HT1080 (cell line): ENCODE results near the gene MOCOS. TPM values are rescaled to one million over a fixed set of nuclear protein-coding genes. Genes with fewer than 3 reads are reported as not detected.
A peak's percentile ranks its signal among the peaks of the same experiment; 100 is the strongest.
"Not testable (repeated sequence)": the region's sequence is repeated elsewhere in the genome, so short reads cannot be mapped to it uniquely, and the experiment has no call there.

Experiments used
- DNase-seq: peaks from one replicate; pipeline ENCODE4 v3.0.0-alpha.2; 2015; ENCODE audit warnings: low read depth
- total RNA-seq: library from RNA; depleted of rRNA; stranded (reverse); fragments of >200 nt; shearing (Covaris generic); gene quantifications from 2 replicates; pipeline ENCODE4 v1.2.3, GENCODE V29; 2014

MOCOS gene
- total RNA-seq, 1 experiment from 2014 or later: 12.2 TPM

DNA sequence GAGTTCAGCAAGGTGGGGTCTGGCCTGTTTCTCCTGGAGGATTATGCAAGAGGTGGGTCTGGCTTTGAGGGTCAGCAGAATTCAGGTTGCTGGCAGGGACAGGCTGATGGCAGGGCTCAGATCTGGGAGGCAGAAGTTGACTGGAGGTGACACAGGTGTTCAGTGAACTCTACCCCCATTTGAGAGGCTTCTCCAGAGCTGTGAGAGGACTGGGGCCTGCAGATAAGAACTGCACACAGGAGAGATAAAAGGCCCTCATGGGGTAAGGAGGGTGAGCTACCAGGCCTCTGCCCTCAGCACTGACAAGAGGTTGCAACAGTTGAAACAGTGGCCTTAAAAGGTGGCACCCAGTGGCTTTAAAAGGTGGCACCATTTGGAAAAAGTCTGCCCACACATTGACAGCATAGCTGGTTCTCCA is 13.1 kb downstream of the MOCOS start:
- DNase-seq: no peak

DNA sequence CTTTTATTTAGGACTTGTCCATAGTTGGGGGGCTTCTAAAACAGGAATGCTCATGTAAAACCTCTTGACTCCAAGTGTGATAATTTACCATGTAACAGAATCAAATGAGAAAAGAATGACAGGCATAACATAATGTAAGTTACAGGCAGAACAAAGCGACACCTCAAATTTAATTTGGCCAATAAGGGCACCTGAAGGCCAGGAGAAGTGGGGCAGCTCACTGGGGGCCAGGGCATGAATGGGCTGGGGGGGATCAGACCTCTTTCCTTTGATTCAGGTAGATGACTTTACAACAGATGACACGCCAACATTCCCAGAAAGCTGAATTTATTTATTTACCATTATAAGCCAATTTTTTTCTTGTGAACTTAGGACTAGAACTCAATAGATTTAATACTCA is 14.5 kb downstream of the MOCOS start:
- DNase-seq: no peak

DNA sequence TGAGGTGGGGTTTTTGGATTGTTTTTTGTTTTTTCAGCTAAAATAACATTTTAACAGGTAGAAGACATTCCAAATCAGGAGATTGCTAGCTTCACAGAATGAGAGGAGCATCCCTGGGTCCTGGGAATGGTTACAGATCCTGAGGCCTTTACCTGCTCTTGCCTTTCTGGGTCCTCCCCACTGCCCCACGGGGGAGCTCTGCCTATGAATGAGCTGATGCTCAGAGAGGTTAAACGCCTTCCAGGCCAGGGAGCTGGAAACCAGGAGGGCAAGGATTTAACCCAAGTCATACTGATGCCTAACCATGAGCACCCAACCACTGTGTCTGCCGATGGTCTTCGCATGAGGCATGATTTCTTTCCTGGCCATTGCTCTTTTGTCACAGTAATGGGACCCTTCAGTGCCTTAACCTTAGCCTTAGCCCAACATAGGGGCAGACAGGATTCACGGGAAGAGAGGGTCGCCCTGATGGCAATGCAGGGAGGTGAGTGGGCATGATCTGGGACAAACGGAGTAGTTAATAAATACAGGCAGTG is 16.1 kb downstream of the MOCOS start:
- no peak for DNase-seq

DNA sequence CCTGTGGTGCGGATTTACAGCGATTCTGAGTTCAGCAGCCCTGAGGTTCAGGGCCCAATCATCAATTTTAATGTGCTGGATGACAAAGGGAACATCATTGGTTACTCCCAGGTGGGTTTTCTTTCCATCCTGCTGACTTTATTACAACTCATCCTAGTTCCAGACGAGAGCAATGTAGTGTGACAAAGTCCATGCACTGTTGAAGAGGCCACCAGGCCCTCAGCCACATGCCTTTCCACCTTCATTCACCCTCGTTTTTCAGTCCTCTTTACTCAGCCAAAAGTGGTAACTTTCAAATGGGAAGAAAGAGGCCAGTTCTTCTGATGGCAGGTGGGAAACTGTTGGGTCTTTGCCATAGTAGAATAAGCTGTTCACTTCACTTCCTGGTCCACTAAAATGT is 17.9 kb downstream of the MOCOS start:
- no peak for DNase-seq

DNA sequence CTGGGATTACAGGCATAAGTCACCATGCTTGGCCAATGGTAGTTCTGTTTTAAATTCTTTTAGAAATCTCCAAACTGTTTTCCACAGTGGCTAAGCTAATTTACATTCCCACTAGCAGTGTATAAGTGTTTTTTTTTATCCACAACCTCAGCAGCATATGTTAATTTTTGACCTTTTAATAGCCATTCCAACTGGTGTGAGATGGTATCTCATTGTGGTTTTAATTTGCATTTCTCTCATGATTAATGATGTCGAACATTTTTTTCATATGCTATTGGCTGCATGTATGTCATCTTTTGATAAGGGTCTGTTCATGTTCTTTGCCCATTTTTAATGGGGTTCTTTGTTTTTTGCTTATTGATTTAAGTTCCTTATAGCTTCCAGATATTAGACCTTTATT is 20.0 kb downstream of the MOCOS start:
- no peak for DNase-seq

DNA sequence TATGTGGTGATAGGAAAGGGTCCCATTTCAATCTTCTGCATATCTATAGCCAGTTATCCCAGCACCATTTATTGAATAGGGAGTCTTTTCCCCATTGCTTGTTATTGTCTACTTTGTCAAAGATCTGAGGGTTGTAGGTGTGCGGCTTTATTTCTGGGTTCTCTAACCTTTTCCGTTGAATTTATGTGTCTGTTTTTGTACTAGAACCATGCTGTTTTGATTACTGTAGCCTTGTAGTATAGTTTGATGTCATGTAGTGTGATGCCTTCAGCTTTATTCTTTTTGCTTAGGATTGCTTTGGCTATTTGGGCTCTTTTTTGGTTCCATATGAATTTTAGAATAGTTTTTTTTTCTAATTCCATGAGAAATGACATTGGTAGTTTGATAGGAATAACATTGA is 20.7 kb downstream of the MOCOS start:
- not testable (repeated sequence) for DNase-seq

DNA sequence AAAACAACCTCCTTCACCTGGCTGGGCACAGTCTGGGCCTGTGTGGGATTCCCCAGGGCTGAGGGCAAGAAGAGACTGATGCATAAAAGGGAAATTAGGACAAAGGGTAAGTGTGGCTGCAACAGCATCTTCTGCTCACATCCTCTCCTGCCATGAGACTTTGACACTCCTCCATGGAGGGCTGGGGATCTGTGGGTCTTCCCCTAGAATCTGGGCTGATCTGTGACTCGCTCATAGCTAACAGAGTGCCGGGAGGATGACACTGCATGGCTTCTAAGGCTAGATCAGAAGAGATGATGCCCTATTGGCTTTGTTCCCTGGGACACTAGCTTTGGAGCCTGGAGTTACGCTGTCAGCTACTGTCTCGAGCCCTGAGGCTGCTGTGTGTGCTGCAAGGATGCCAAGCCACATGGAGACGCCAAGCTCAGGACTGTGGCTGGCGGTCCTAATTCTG is 24.3 kb downstream of the MOCOS start:
- peak; percentile 32 for DNase-seq

DNA sequence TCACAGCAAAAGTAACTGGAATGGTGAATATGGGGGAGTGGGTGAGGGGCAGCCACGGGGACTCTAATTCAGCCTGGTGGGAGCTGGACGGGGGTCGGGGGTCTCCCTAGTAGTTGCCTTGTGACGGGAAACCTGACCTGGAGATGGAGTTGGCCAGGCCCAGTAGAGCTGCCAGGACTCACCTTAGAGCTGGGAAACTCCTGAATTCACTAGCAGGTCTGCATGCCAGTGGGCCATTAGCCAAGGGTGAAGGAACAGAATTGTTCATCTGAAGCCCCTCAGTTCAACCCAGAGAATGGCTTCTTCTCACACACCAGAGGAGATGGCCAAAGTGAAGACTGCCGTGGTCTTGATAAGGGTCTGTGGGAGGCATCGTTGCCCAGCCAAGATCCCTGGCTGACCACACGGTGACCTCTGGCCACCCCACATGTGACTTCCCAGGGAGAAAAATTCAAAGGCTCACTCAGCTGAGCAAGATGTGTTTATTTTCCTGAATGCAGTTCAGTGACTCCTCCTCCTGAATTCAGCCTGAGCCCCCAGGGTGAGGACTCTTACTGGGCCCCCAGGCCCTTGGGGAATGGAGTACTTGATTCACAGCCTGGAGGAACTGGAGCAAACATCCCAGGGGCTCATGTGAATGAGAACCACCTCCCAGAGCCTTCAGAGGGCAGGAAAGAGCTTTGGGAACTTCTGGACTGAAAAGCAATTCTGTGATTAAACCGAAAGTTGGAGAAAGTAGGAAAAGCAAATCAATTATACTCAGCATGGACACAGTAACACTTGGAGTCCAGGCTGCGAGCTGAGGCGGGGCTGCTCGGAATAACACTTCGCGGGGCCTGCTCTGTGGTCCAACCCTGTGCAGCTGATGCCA is 25.2 kb downstream of the MOCOS start:
- DNase-seq: no peak

DNA sequence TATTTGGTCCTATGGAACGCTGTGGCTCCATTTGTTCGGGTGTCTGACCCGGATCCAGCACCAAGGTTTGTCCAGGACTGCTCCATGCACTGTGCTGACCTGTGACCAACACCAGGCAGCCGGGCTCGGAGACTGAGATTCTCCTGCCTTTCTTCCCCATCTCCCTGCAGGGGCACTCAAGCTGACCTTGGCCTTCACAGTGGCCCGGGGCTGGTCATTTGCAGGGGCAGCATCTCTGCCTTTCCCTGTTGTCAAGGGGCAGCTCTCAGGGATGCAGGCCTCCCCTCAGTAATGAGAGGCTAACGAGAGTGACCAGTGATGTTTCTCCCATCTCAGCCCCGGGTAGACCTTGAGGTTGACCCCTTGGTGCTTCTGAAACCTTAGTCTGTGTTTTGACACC is 27.5 kb downstream of the MOCOS start:
- no peak for DNase-seq

DNA sequence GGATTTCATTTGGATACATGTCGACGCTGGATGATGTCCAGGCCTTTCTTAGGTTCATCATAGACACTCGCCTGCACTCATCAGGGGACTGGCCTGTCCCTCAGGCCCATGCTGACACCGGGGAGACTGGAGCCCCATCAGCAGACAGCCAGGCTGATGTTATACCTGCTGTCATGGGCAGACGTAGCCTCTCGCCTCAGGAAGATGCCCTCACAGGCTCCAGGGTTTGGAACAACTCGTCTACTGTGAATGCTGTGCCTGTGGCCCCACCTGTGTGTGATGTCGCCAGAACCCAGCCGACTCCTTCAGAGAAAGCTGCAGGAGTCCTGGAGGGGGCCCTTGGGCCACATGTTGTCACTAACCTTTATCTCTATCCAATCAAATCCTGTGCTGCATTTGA is 28.3 kb downstream of the MOCOS start:
- DNase-seq: no peak

DNA sequence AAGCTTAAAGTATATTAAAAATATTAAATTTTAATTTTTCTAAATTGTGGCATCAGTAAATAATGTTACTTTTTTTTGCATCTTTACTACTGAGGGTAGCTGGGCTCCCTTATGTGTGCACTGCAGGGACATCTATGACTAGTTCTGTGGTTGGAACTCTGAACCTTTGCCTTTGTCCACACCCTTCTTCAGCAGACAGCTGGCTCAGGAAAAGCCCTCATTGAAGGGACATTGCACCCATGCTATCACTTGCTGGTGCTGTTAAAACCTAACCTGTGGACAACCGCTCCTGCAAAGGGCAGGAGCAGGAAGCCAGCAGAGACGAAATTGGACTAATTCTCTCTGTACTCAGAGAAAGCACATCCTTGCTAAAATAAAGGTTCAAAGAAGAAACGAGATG is 30.1 kb downstream of the MOCOS start:
- no peak for DNase-seq

DNA sequence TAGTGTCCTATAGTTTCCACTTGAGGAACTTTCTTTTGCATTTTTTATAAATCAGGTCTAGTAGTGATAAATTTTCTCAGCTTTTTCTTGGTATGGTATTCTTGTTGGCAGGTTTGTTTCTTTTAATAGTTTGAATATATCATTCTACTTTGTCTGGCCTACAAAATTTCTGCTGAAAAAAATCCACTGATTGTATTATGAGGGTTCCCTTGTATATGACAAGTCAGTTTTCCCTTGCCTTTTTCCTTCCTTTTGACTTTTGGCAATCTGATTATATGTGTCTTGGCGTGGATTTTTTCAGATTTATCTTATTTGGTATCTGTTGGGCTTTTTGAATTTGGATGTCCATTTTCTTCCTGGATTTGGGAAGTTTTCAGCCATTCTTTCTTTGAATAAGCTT is 41.9 kb downstream of the MOCOS start:
- no peak for DNase-seq

DNA sequence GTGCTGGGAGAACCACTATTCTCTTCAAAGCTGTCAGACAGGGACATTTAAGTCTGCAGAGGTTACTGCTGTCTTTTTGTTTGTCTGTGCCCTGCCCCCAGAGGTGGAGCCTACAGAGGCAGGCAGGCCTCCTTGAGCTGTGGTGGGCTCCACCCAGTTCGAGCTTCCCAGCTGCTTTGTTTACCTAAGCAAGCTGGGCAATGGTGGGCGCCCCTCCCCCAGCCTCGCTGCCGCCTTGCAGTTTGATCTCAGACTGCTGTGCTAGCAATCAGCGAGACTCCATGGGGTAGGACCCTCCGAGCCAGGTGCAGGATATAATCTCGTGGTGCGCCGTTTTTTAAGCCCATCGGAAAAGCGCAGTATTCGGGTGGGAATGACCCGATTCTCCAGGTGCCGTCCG is 53.2 kb downstream of the MOCOS start:
- not testable (repeated sequence) for DNase-seq

DNA sequence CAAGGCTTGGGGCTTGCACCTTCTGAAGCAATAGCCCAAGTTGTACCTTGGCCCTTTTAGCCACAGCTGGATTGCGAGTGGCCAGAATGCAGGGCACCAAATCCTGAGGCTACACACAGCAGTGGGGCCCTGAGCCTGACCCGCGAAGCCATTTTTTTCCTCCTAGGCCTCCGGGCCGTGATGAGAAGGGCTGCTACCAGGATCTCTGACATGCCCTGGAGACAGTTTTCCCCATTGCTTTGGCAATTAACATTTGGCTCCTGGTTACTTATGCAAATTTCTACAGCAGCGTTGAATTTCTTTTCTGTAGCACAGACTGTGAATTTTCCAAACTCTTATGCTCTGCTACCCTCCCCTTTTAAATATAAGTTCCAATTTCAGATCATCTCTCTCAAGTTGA is 54.5 kb downstream of the MOCOS start:
- DNase-seq: no peak

DNA sequence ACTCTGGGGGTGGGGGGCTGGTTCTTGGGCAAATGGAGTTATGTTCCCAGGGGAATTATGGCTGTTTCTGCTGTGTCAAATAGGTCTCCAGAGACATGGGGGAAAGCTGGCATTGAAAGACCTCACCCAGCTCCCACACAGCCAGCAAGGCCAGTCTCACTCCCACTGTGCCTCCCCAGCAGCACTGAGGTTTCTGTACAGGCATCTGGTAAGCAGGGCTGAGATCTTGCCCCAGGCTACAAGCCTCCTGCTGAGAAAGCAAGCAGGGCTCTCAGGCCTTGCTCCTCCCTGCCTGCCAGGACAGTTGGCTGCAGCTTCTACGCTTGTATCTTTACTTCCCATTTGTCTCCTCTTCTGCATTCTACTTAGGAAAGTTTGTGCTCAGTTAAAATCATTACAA is 59.7 kb downstream of the MOCOS start:
- DNase-seq: no peak

DNA sequence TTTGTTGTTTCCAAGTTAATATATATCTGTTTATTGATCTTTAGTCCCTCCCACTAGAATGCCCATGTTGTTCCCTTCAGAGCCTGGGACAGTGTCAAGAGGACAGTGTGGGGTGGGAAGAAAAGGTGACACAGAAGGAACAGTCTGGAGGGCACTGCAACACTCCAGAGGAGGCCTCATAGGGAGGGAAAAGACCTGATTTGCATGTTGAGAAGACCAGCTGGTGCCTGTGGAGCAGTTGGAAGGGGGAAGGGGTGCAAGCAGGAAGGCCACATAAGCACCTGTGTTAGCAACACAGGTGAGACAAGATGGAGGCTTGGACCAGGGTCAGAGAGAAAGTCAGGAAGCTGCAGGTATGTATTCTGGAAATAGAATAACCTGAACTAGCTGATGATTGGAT is 62.1 kb downstream of the MOCOS start:
- DNase-seq: no peak

DNA sequence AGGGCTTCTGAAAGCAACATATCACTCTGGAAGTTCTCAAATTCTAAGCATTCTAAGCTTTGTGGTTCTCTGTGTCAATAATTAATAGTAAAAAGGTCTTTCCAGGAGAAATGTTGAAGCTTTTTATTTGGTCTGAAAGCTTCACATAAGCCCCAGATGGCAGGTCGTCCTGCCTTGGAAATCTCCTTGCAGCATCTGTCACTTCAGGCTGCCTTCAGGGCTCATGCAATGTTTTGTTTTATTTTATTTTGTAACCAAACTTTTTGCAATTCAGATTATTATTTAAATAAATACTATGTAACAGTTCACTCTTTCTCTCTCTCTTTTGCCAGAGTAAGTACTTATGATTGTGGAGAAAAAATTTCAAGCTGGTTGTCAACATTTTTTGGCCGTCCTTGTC is 63.5 kb downstream of the MOCOS start:
- DNase-seq: no peak

DNA sequence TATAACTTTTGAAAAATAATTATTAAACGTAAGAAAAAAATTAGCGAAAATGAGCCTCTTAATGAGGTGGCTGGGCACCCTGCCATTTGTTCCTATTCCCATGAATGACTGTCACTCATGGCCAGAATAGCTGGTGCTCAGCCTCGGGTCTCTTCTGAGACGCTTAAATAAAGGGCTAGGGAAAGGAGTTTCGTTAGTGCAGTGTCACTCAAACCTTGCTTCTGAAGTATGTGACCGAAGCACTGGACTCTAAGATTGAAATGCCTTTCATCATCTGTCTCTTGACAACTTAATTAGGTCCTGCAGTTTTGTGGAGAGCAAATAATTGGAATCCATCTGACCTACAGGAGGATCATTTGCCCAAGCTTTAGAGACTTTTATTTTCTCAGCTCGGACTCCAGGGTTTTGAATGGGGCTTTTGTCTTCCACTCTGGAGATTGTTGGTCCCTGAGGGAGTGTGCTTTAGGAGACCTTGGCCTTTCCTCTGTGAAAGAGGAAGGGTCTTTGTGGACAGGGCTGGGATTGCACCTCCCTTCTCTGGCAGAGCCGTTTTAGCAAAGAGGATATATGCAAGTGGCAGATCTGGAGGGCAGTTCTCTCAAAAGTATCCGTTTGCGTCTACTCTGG is 67.9 kb downstream of the MOCOS start:
- DNase-seq: no peak

DNA sequence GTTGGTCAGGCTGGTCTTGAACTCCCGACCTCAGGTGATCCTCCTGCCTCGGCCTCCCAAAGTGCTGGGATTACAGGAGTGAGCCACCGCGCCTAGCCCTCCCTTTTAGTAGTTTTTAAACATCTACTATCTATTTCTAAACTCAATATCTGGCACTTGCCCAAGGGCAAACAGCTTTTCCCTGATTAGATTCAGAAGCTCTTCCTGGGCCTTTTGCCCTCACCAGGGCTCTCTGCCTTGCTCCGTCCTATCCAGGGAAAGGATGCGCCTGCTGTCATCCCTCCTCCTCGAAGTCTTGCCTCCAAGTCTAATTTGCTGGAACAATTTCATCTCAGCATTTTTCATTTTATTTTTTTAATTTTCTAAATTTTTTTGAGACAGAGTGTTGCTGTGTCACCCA is 68.8 kb downstream of the MOCOS start:
- no peak for DNase-seq

DNA sequence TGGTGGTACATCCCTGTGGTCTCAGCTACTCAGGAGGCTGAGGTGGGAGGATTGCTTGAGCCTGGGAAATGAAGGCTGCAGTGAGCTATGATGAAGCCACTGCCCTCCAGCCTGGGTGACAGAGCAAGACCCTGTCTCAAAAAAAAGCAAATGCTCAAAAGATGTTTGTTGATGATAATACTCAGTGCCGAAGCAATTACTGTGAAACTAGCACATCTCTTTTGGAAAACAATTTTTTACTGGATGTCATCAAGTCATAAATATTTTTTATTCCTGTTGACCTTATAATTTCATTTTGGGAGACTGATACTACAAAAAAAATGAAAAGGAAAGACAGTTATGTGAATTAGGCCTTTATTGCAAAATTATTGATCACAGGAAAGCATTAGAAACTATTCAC is 75.7 kb downstream of the MOCOS start:
- DNase-seq: no peak

DNA sequence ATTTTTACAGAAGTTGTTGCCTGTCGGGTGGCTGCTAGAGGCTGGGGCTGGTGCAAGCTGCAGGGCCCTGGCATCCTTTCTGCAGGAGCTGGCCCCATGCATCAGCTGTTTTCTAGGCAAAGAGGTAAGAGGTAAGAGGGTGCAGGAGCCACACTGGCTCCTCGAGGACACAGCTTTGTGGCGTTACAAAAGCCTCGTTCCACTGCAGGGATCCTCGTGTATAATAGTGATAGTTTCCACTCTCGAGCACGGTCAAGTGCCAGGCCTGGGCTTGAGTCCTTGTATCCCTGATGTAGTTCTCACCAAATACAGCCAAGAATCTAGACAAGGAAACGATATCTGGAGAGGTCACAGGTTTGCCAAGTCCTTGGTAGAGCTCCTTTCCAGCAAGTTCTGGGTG is 77.0 kb downstream of the MOCOS start:
- no peak for DNase-seq

DNA sequence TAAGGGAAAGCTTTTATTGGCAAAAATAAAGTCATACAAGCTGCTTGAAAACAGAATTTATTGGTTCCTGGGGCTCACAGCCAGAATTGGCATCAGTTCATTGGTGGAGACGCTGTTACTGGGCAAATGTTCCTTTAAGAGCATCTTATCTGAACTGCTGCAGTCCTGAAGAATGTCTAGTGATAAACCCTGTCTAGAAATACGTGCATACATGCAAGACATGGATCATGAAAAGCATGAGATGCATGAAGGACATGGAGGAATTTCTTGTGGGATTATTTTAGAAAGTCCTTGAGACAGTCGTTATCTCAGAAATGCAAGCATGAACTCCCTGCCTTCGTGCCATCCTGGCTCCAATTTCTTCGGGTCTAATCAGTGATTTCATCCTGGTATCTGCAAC is 77.7 kb downstream of the MOCOS start:
- no peak for DNase-seq

DNA sequence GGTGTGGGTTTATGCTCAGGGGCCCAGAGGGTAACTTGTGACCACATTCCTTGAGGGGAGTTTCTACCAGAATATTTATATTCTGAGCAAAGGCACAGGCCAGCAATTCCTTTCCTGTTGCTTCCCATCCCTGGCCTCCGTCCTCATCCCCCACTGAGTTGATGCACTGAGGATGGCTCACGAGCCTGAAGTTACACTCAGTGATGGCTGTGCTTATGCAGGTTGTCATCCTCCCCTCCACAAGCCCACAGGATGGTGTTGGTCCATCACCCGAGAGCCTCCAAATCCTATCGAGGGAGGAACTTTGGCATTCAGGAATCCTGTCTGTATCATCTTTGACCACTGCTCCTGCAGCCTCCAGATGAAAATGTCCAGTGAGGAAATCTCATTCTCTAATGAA is 81.9 kb downstream of the MOCOS start:
- DNase-seq: no peak
